ENCODE data around the gene MYO18B.

The MYO18B gene

GRCh38 chr22:25874327-25874726 is 132.3 kb downstream of the MYO18B start:
- no peak for DNase-seq

GRCh38 chr22:25875461-25875860 is 133.5 kb downstream of the MYO18B start:
- DNase-seq, result no peak

- no peak for DNase-seq
Observed at GRCh38 chr22:25876871-25877270, 134.9 kb downstream of the MYO18B start.

GRCh38 chr22:25878933-25879332 is 136.9 kb downstream of the MYO18B start:
- DNase-seq, result no peak

GRCh38 chr22:25880524-25880923 is 138.5 kb downstream of the MYO18B start:
- no peak for DNase-seq

GRCh38 chr22:25881210-25881755 is 139.3 kb downstream of the MYO18B start:
- no peak for DNase-seq

- DNase-seq, result no peak
Observed at GRCh38 chr22:25882360-25882759, 140.4 kb downstream of the MYO18B start.

GRCh38 chr22:25883482-25884033 is 141.6 kb downstream of the MYO18B start:
- no peak for DNase-seq

GRCh38 chr22:25884121-25884520 is 142.1 kb downstream of the MYO18B start:
- DNase-seq, result no peak

GRCh38 chr22:25888399-25889054 is 146.5 kb downstream of the MYO18B start:
- no peak for DNase-seq

GRCh38 chr22:25890651-25891050 is 148.7 kb downstream of the MYO18B start:
- no peak for DNase-seq

GRCh38 chr22:25892678-25893077 is 150.7 kb downstream of the MYO18B start:
- DNase-seq, result no peak

GRCh38 chr22:25895678-25896077 is 153.7 kb downstream of the MYO18B start:
- DNase-seq, result no peak

- no peak for DNase-seq
Observed at GRCh38 chr22:25896098-25896497, 154.1 kb downstream of the MYO18B start.

GRCh38 chr22:25896592-25896991 is 154.6 kb downstream of the MYO18B start:
- DNase-seq, result no peak

GRCh38 chr22:25898707-25899365 is 156.8 kb downstream of the MYO18B start:
- peak; percentile 19 for DNase-seq

- no peak for DNase-seq
Observed at GRCh38 chr22:25899566-25899965, 157.6 kb downstream of the MYO18B start.

GRCh38 chr22:25900390-25900789 is 158.4 kb downstream of the MYO18B start:
- DNase-seq, result no peak

- DNase-seq, result no peak
Observed at GRCh38 chr22:25900880-25901279, 158.9 kb downstream of the MYO18B start.

- no peak for DNase-seq
Observed at GRCh38 chr22:25902402-25902801, 160.4 kb downstream of the MYO18B start.

- DNase-seq, result peak; percentile 9
Observed at GRCh38 chr22:25903294-25903693, 161.3 kb downstream of the MYO18B start.

- DNase-seq, result no peak
Observed at GRCh38 chr22:25908212-25908611, 166.2 kb downstream of the MYO18B start.

- no peak for DNase-seq
Observed at GRCh38 chr22:25908755-25909154, 166.8 kb downstream of the MYO18B start.

Data from suppressor macrophage treated with lipopolysaccharide for 4 hours (primary cell).